RWPE1 (cell line): Measurements from ENCODE around the gene SHROOM3.

Experiments
- CTCF ChIA-PET: fragments of 350-600 bp; sonication (Branson Sonifier 250); formaldehyde crosslinking; extraction: SDS; loops from one replicate; lab custom pipeline; 2021; lab: Yijun Ruan, JAX
- POLR2A ChIA-PET: fragments of 400-600 bp; formaldehyde crosslinking; extraction: SDS; loops from one replicate; lab custom pipeline; 2020; ENCODE audit warnings: antibody characterized with exemption; ENCODE audit not compliant: low non-redundant PET; lab: Yijun Ruan, JAX
- DNase-seq: peaks from one replicate; pipeline ENCODE4 v3.0.0; 2012; ENCODE audit warnings: low spot score
- H3K27ac ChIP-seq: fragments of 450-650 bp; 2 replicates; pipeline ENCODE4 v1.5.1; 2017
- TF ChIP-seq, protein P1 (sequence below): fragments of 450-650 bp; conservative IDR thresholded peaks from 2 replicates; pipeline ENCODE4 v1.5.1; 2017; ENCODE audit warnings: low read depth, mild to moderate bottlenecking

SHROOM3 gene

GRCh38 chr4:76790377-76790776, 355.3 kb downstream of the SHROOM3 start:
- ChIA-PET CTCF (interaction anchor here (0.5 kb wide), 1 partner anchor 106 kb away, joined by 3 read pairs; no protein-coding TSS in a partner anchor), POLR2A (no interaction called here)
- H3K27ac ChIP-seq, result no peak overlapping the region
- DNase-seq, result no peak
- TF ChIP-seq, protein P1, sequence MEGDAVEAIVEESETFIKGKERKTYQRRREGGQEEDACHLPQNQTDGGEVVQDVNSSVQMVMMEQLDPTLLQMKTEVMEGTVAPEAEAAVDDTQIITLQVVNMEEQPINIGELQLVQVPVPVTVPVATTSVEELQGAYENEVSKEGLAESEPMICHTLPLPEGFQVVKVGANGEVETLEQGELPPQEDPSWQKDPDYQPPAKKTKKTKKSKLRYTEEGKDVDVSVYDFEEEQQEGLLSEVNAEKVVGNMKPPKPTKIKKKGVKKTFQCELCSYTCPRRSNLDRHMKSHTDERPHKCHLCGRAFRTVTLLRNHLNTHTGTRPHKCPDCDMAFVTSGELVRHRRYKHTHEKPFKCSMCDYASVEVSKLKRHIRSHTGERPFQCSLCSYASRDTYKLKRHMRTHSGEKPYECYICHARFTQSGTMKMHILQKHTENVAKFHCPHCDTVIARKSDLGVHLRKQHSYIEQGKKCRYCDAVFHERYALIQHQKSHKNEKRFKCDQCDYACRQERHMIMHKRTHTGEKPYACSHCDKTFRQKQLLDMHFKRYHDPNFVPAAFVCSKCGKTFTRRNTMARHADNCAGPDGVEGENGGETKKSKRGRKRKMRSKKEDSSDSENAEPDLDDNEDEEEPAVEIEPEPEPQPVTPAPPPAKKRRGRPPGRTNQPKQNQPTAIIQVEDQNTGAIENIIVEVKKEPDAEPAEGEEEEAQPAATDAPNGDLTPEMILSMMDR, result no peak

GRCh38 chr4:76791479-76791878, 356.4 kb downstream of the SHROOM3 start:
- TF ChIP-seq, protein P1, result no peak
- no peak for DNase-seq
- CTCF ChIA-PET, result interaction anchor here (0.6 to 1.0 kb wide), 3 partner anchors 249 to 479 kb away, joined by 3 to 6 read pairs (median 3); no protein-coding TSS in a partner anchor
- POLR2A ChIA-PET, result no interaction called here
- no peak overlapping the region for H3K27ac ChIP-seq

DNA sequence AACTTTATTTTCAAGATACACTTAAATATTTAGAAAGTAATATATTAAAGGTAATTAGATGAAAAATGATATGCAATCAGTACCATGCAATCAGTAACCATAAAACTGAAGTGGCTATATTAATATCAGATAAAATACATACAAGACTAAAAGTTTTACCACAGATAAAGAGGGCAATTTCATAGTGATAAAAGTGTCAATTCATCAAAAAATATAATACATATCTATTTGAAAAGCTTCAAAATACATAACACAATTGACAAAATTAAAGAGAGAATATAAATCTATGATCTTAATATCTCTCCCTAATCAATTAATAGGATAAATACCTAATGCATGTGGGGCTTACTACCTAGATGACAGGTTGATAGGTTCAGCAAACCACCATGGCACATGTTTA, 357.4 kb downstream of the SHROOM3 start:
- DNase-seq, result no peak
- ChIA-PET POLR2A (no interaction called here), CTCF (interaction anchor here (0.7 to 1.0 kb wide), 2 partner anchors 248 to 262 kb away, joined by 3 to 6 read pairs; no protein-coding TSS in a partner anchor)
- H3K27ac ChIP-seq, result no peak overlapping the region
- TF ChIP-seq, protein P1, result no peak

GRCh38 chr4:76795243-76795642, 360.2 kb downstream of the SHROOM3 start:
- POLR2A ChIA-PET, result no interaction called here
- no peak overlapping the region for H3K27ac ChIP-seq
- CTCF ChIA-PET, result no interaction called here
- no peak for DNase-seq
- TF ChIP-seq, protein P1, result no peak

DNA sequence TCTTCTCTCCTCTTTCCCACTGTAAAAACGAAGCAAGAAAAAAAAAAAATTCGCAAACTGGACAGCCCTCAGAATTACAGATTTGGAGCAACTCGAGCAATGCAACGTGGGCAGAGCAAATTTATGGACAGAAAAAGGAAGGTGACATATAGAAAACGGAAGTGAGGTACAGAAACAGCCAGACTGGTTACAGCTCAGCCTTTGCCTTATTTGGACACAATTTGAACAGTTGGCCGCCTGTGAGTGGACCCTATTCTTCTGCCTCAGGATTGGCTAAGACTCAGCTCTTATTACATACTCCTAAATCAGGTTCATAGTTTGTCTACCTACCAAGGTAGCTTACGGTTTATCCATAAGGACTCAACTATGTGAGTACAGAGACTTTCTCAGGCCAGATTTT, 364.1 kb downstream of the SHROOM3 start:
- H3K27ac ChIP-seq, result no peak overlapping the region
- ChIA-PET CTCF (no interaction called here), POLR2A (no interaction called here)
- no peak for DNase-seq
- TF ChIP-seq, protein P1, result no peak

DNA sequence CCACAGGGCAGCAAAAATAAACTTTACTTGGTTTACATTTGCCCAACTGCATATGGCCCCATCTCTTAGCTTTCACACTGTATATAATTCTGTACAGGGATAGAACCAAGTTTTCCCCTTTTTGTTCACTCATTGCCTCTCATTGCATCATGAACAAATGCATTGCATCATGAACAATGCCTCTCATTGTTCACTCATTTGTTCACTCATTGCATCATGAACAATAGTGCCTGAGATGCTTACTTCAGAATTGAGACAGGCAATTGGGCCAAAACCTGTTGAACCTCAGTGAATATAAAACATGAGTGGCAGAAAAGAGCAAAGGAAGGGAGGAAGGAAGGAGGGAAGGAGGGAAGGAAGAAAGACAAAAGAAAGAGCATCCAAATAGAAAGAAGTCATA, 364.7 kb downstream of the SHROOM3 start:
- no peak for DNase-seq

More for the DNA sequence above, 364.7 kb downstream of the SHROOM3 start:
- POLR2A ChIA-PET, result no interaction called here
- no peak overlapping the region for H3K27ac ChIP-seq
- CTCF ChIA-PET, result no interaction called here
- TF ChIP-seq, protein P1, result no peak
